DMS53 treated with DMSO at 0.1 percent for 48 hours (cell line): ENCODE results near the gene LYST.

ENCODE experiments used
- DNase-seq: peaks from one replicate; lab custom pipeline; 2025; ENCODE audit not compliant: unreplicated experiment; lab: John Stamatoyannopoulos, UW

The LYST gene

GRCh38 chr1:235888119-235888643 lies 21.5 kb upstream of the LYST start:
- no peak for DNase-seq

- no peak for DNase-seq
Measured at GRCh38 chr1:235887676-235888075, 21.0 kb upstream of the LYST start.

GRCh38 chr1:235885655-235886262 lies 19.1 kb upstream of the LYST start:
- no peak for DNase-seq

GRCh38 chr1:235883261-235883927 lies 16.7 kb upstream of the LYST start:
- DNase-seq = no peak

- DNase-seq = no peak
Measured at GRCh38 chr1:235882816-235883215, 16.1 kb upstream of the LYST start.

- DNase-seq = no peak
Measured at GRCh38 chr1:235881930-235882700, 15.4 kb upstream of the LYST start.

- no peak for DNase-seq
Measured at GRCh38 chr1:235878082-235878811, 11.5 kb upstream of the LYST start.

GRCh38 chr1:235876402-235876841 lies 9.7 kb upstream of the LYST start:
- DNase-seq = no peak

- DNase-seq = no peak
Measured at GRCh38 chr1:235875036-235875597, 8.4 kb upstream of the LYST start.

GRCh38 chr1:235874261-235874660 lies 7.6 kb upstream of the LYST start:
- DNase-seq = no peak

GRCh38 chr1:235873571-235873970 lies 6.9 kb upstream of the LYST start:
- DNase-seq = no peak

GRCh38 chr1:235873045-235873444 lies 6.3 kb upstream of the LYST start:
- DNase-seq = no peak

GRCh38 chr1:235872270-235872669 lies 5.6 kb upstream of the LYST start:
- DNase-seq = no peak

- DNase-seq = no peak
Measured at GRCh38 chr1:235867903-235868469, 1.3 kb upstream of the LYST start.

GRCh38 chr1:235866913-235867845 lies 473 bp upstream of the LYST start:
- DNase-seq = peak; percentile 71

- peak; percentile 10 for DNase-seq
Measured at GRCh38 chr1:235865565-235866204, 1.0 kb downstream of the LYST start.

- no peak for DNase-seq
Measured at GRCh38 chr1:235864931-235865525, 1.7 kb downstream of the LYST start.

GRCh38 chr1:235864469-235864868 lies 2.2 kb downstream of the LYST start:
- DNase-seq = no peak

GRCh38 chr1:235863699-235864093 lies 3.0 kb downstream of the LYST start:
- no peak for DNase-seq
